GM18907 (cell line): ENCODE data around the gene WHRN.

Source experiments
- ATAC-seq: cut with Tn5 transposase; IDR thresholded peaks from one replicate; pipeline ENCODE4 v1.9.1; 2021; ENCODE audit warnings: mild to moderate bottlenecking, moderate library complexity; ENCODE audit not compliant: unreplicated experiment

The WHRN gene

DNA sequence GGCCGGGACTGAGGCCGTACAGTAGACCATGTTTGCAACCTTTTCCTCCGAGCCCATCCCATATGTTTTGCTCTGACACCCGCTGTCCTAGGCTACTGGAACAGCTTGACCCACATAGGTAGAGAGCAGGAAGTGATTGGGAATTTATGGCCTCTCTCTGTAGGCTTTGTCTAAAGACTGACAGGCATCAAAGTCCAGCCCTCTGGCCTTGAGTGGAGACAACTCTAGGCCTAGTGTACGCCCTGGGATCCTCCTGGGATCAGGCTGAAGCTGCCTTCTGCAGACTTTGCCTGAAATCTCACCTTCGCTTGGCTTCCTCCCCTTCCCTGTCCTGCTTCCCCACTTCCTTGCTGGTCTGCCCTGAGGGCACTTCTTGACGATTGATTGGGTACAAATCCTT is 103.9 kb downstream of the WHRN start:
- ATAC-seq = no peak

DNA sequence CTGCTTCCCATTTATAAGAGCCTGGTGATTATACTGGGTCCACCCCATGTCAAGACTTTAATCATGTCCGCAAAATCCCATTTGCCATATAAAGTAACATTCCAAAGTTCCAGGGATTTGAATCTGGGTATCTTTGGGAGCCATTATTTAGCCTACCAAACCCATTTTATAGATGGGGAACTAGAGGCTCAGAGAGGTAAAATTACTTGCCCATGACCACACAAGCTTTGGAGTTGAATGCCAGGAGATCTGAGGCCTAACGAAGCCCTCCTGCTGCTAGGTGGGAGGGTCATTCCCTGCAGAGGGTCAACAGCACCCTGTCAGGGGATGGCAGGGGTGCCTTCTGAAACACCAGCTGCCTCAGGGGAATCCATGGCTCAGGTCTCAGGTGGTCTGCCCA is 104.5 kb downstream of the WHRN start:
- ATAC-seq = no peak

- no peak for ATAC-seq
Observed at GRCh38 chr9:114400219-114400618, 105.1 kb downstream of the WHRN start.

GRCh38 chr9:114399381-114399780 is 105.9 kb downstream of the WHRN start:
- ATAC-seq = no peak

DNA sequence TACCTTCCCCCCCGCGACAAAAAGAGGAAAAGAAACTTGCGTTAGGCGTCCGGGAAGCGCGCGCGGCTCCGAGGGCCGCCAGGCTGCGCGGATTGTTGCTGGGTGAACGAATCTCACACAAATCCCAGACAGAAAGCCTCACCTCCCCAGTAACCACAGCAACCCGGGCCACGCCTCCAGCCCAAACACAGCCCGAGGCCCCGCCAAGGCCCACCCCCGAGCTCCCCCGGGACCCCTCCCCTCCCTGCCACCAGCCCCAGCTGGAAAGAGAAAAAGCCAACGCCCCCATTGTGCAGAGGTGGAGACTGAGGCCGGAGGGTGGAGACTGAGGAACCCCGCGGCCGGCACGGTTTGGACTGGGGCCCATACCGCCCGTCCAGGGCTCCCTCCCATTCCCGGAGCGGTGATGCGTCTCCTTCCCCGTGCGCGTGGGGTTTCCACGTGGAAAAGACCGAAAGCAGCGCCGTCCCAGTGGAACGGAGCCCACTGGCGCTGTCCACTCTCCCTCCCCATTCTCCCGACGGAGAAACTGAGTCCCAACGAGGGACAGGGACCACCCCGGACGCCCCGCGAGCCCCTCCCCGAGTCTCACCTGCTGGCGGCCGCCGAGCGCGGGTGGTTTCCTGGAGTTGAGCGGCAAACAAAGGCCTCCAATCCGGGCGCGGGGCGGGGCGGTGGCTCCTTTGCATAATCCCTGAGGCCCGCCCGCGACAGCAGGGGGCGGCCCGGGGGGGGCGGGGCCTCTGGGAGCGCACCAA is 107.2 kb downstream of the WHRN start:
- ATAC-seq = peak; percentile 83

- ATAC-seq = no peak
Observed at GRCh38 chr9:114397219-114397847, 107.9 kb downstream of the WHRN start.

GRCh38 chr9:114396558-114397218 is 108.6 kb downstream of the WHRN start:
- ATAC-seq = no peak

GRCh38 chr9:114395768-114396167 is 109.5 kb downstream of the WHRN start:
- no peak for ATAC-seq

DNA sequence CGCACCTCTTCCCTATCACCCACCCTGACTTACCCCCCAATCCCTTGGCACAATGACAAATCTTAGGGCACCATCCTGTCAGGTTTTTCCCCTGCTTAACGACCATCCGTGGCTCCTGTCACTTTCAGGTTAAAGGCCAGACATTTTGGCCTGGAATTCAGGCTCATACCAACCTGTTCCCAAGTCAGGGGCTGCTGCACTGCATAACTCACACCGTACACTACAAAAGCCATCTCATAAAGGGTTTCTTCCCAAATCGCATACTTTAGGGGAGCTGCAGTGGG is 110.0 kb downstream of the WHRN start:
- ATAC-seq = no peak

GRCh38 chr9:114394523-114395333 is 110.5 kb downstream of the WHRN start:
- ATAC-seq = no peak

GRCh38 chr9:114392749-114393112 is 112.5 kb downstream of the WHRN start:
- no peak for ATAC-seq

DNA sequence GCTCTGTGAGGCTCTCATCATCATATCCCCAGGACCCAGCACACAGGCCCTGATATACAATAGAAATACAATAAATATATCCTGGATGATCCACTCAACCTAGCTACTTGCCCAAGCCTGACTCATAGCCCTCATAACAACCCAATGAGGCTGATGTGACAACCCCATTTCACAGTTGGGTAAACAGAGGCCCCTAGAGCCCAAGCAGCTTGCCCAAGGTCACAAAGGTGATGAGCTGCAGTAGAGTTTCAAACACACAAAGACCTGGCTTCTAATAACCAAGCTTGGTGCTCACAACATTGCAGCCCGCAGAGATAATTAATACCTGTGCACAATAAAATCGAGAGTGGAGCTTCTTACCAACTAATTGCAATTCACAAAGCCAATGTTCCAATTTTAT is 114.3 kb downstream of the WHRN start:
- no peak for ATAC-seq

DNA sequence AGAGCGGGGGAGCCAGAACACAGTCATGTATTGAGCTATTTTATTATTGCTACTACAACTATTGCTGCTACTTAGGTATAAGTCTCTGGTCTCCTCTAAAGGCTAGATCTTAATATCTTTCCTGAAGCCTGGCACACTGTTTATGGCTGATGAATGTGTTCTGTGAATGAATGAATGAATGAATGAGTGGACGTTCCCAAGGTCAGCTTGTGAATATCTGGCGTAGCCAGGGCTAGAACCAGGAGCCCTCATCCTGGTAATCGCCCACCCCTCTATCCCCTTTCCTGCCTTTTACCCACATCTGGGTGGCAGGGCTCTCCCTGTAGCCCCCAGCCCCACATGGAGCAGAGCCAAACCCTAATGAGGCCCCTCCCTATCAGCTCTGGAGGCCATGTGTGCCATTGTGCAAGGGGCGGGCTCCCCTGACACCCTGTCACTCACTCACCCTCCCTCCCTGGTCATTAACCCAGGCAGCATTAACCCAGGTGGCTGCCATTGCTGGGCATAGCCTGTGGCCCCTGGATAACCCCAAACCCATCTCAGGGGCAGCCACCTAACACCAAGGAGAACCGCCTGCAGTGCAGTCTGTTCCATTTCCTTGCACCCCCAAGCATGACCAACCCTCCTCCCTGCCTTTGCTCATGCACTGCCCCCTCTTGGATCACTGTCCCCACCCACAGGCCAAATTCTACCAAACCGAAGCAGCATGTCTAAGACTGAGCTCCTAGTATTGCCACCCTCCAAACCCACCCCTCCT is 115.5 kb downstream of the WHRN start:
- no peak for ATAC-seq

DNA sequence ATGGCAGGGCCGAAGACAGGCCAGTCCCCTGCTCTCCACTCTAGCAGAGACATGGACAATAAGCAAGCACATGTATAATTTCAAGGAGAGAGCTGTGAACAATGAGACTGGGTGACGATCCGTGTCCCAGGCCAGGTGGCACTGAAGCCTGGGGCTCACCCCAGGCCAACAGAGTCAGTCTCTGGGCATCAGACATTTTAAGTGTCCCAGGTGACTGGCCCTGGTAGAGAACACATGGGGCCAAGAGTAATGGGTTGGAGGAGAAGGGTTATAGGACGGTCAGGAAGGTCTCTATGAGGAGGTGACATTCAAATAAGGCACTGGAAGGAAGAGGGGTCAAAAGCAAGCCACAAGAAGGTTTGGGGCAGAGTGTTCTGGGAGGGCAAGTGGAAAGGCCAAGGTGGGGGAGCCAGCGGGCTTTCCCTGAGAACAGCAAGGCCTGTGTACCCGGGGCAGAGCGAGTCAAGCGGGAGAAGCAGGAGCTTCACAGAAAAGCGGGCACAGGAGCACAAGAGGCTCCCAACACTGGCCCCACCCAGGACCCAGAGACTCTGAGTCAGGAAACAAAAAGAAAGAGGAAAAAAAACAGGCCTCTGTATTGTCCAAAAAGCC is 116.4 kb downstream of the WHRN start:
- no peak for ATAC-seq

DNA sequence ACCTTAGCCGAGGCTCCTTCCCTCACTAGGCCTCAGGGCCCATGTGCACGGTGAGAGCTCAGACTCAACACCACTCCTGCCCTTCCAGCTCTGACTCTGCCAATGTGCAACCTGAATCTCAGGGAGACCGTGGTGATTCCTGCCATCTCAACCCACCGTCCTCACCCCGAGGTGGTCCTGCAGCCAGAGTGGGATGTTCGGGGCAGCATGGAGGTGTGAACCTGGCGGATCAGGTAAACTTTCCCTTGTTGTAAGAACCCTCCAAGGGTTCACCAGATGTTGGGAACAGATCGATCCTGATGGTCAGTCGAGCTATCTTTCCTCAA is 117.0 kb downstream of the WHRN start:
- no peak for ATAC-seq

GRCh38 chr9:114387680-114388356 is 117.5 kb downstream of the WHRN start, which contains the start of gene AKNA:
Gene AKNA, minus strand, starts transcription at chr9:114387982. Its CDS starts 6,649 bp downstream, at chr9:114381333.
- ATAC-seq = peak; percentile 28

- ATAC-seq = no peak
Observed at GRCh38 chr9:114386886-114387679, 118.2 kb downstream of the WHRN start.

DNA sequence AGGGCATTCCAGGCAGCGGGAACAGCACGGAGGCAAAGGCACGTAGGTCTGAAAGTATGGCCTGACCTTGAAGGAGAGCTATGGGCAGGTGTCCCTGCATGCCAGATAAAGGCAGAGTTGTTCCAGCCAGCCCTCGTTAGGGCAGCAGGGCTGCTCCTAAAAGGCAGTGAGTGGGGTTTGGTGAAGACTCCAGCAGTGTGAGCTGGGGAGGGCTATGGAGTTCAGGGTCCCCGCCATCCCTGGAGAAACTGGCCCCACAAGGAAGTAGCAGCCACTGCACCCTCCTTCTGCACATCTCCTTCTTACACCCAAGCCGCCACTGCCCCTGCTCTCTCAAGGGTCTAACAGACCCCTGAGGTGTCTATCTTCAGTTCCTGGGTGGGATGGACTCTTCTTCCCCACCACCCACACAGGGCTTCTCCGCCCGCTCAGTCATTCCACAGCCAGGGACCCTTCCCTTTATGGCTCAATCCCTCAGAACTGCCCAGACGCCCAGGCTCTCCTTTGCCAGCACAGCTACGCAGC is 118.8 kb downstream of the WHRN start:
- no peak for ATAC-seq
